Peyer's patch (tissue), 4 donors: Measurements from ENCODE around the gene AMY2B.

ENCODE experiments used
- POLR2A ChIP-seq, 2 donors: fragments of 450-650 bp; IDR thresholded peaks; one replicate each; pipeline ENCODE4 v1.5.1; 2017; ENCODE audit warnings: antibody characterized with exemption in 2 of 2, mild to moderate bottlenecking in 2 of 2, moderate library complexity in 2 of 2
- TF ChIP-seq, protein P1 (sequence below), 6 experiments: fragments of 450-650 bp in 4 of 6; fragments of 200-600 bp in 2 of 6; sonication (generic) in 1 of 6; IDR thresholded peaks; one replicate each; pipeline ENCODE4 v1.5.1; 2017 to 2019; ENCODE audit warnings: antibody characterized with exemption in 6 of 6, mild to moderate bottlenecking in 3 of 6, moderate library complexity in 1 of 6

DNA sequence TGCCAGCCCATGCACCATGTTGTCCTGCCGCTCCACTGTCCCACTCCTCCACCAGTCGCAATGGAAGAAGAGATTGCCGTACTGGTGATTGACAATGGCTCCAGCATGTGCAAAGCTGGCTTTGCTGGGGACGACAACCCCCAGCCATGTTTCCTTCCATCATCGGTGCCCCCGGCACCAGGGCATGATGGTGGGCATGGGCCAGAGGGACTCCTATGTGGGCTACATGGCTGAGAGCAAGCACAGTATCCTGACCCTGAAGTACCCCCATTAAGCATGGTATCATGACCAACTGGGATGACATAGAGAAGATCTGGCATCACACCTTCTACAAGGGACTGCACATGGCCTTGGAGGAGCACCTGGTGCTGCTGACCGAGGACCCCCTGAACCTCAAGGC, 1.9 kb upstream of the AMY2B start:
- TF ChIP-seq, protein P1, sequence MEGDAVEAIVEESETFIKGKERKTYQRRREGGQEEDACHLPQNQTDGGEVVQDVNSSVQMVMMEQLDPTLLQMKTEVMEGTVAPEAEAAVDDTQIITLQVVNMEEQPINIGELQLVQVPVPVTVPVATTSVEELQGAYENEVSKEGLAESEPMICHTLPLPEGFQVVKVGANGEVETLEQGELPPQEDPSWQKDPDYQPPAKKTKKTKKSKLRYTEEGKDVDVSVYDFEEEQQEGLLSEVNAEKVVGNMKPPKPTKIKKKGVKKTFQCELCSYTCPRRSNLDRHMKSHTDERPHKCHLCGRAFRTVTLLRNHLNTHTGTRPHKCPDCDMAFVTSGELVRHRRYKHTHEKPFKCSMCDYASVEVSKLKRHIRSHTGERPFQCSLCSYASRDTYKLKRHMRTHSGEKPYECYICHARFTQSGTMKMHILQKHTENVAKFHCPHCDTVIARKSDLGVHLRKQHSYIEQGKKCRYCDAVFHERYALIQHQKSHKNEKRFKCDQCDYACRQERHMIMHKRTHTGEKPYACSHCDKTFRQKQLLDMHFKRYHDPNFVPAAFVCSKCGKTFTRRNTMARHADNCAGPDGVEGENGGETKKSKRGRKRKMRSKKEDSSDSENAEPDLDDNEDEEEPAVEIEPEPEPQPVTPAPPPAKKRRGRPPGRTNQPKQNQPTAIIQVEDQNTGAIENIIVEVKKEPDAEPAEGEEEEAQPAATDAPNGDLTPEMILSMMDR (IDR thresholded peaks at IDR 0.05) = no peak
- TF ChIP-seq POLR2A (IDR thresholded peaks at IDR 0.05) = no peak
